HCT116 (cell line): ENCODE data around the gene CHRM3.

ENCODE experiments used
- EZH2 ChIP-seq: fragments of 200-600 bp; sonication (generic); IDR thresholded peaks from 2 replicates; pipeline ENCODE4 v1.6.1; 2017; ENCODE audit warnings: antibody characterized with exemption, mixed run types
- FOSL1 ChIP-seq: IDR thresholded peaks from 2 replicates; pipeline ENCODE4 v1.6.1; 2012; ENCODE audit warnings: low read depth
- JUND ChIP-seq: IDR thresholded peaks from 2 replicates; pipeline ENCODE4 v1.6.1; 2012
- POLR2A ChIP-seq: IDR thresholded peaks from 2 replicates; pipeline ENCODE4 v1.7.0; 2011; ENCODE audit warnings: borderline replicate concordance; ENCODE audit not compliant: insufficient read depth, insufficient read length; ENCODE audit errors: extremely low read depth
- POLR2AphosphoS5 ChIP-seq: IDR thresholded peaks from 2 replicates; pipeline ENCODE4 v1.6.1; 2011; ENCODE audit warnings: mild to moderate bottlenecking, low read depth, low read length, moderate library complexity
- SIN3A ChIP-seq: IDR thresholded peaks from 2 replicates; pipeline ENCODE4 v1.6.1; 2012; ENCODE audit warnings: low read depth
- YY1 ChIP-seq: IDR thresholded peaks from 2 replicates; pipeline ENCODE4 v1.6.1; 2011; ENCODE audit warnings: low read length, low read depth, moderate library complexity, mild to moderate bottlenecking; ENCODE audit not compliant: insufficient replicate concordance; ENCODE audit errors: extremely low read depth
- ZBTB33 ChIP-seq: IDR thresholded peaks from 2 replicates; pipeline ENCODE4 v1.6.1; 2011; ENCODE audit warnings: mild to moderate bottlenecking, low read length, moderate library complexity; ENCODE audit not compliant: insufficient replicate concordance; ENCODE audit errors: extremely low read depth
- TF ChIP-seq, protein P1 (sequence below), 3 experiments: fragments of 200-600 bp in 1 of 3; sonication (generic) in 1 of 3; IDR thresholded peaks in 2 of 3; conservative IDR thresholded peaks in 1 of 3; 2 replicates each; pipeline ENCODE4 v1.5.1; 2012 to 2017; ENCODE audit warnings: low read depth in 2 of 3, low read length in 2 of 3, antibody characterized with exemption in 1 of 3, borderline replicate concordance in 1 of 3, control low read depth in 1 of 3, mild to moderate bottlenecking in 1 of 3, mixed read lengths in 1 of 3, mixed run types in 1 of 3, moderate library complexity in 1 of 3; ENCODE audit not compliant: insufficient read depth in 1 of 3

DNA sequence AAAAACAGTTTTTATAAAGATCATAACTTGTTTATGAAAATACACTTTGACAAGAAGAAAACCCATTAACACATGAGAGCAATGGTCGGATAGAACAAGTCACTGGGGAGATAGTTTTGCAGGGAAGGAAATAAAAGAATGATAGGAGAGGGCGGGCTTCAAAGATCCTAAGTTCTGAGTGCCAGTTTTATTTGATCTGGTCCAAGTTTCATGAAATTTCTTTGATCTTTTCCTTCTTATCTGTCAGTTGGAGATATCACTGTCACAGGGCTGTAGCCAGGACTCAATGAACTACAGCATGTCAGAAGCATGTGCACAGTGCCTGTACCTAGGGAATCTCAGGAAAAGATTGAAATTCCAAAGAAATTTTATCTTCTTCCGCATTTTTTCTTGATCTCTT lies 36.5 kb downstream of the CHRM3 start:
- no peak for TF ChIP-seq ZBTB33
- no peak for TF ChIP-seq YY1
- TF ChIP-seq, protein P1, sequence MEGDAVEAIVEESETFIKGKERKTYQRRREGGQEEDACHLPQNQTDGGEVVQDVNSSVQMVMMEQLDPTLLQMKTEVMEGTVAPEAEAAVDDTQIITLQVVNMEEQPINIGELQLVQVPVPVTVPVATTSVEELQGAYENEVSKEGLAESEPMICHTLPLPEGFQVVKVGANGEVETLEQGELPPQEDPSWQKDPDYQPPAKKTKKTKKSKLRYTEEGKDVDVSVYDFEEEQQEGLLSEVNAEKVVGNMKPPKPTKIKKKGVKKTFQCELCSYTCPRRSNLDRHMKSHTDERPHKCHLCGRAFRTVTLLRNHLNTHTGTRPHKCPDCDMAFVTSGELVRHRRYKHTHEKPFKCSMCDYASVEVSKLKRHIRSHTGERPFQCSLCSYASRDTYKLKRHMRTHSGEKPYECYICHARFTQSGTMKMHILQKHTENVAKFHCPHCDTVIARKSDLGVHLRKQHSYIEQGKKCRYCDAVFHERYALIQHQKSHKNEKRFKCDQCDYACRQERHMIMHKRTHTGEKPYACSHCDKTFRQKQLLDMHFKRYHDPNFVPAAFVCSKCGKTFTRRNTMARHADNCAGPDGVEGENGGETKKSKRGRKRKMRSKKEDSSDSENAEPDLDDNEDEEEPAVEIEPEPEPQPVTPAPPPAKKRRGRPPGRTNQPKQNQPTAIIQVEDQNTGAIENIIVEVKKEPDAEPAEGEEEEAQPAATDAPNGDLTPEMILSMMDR (IDR thresholded peaks at IDR 0.05 in 2 of 3, conservative IDR thresholded peaks at IDR 0.05 in 1 of 3; ENCODE audit: borderline replicate concordance in 1 of 3, insufficient read depth in 1 of 3, low read depth in 2 of 3, low read length in 2 of 3) = no peak
- no peak for TF ChIP-seq POLR2AphosphoS5
- no peak for TF ChIP-seq SIN3A
- TF ChIP-seq EZH2 = no peak
- no peak for TF ChIP-seq POLR2A
- TF ChIP-seq JUND = no peak
- no peak for TF ChIP-seq FOSL1
